Activated CD4-positive, alpha-beta T cell treated with anti-CD3 and anti-CD28 coated beads, Interleukin-2, amount 10 ng/mL, durations not matched to agents 7 days and 5 days (primary cell): ENCODE measurements around the gene GRID2. TPM values are rescaled to one million over a fixed set of nuclear protein-coding genes. Genes with fewer than 3 reads are reported as not detected.

Experiments used
- CTCF ChIA-PET: fragments of 350-600 bp; sonication (Branson Sonifier 250); formaldehyde crosslinking; loops from one replicate; lab custom pipeline; 2021; ENCODE audit warnings: antibody characterized with exemption; lab: Charles Lee
- POLR2A ChIA-PET: fragments of 350-600 bp; sonication (Branson Sonifier 250); formaldehyde crosslinking; loops from one replicate; lab custom pipeline; 2021; ENCODE audit warnings: antibody characterized with exemption; lab: Charles Lee
- DNase-seq: peaks from one replicate; pipeline ENCODE4 v3.0.0-alpha.2; 2020
- H3K27ac Mint-ChIP-seq: one replicate; pipeline ENCODE4 v1.8.0; 2021; ENCODE audit warnings: mild to moderate bottlenecking, moderate library complexity, mixed read lengths
- H3K27me3 Mint-ChIP-seq: one replicate; pipeline ENCODE4 v1.8.0; 2021; ENCODE audit warnings: mixed read lengths
- H3K36me3 Mint-ChIP-seq: one replicate; pipeline ENCODE4 v1.8.0; 2021; ENCODE audit warnings: low read depth, mixed read lengths
- H3K4me1 Mint-ChIP-seq: one replicate; pipeline ENCODE4 v1.8.0; 2021; ENCODE audit warnings: mixed read lengths
- H3K4me3 Mint-ChIP-seq: one replicate; pipeline ENCODE4 v1.8.0; 2021; ENCODE audit warnings: mild to moderate bottlenecking, moderate library complexity, mixed read lengths
- H3K9me3 Mint-ChIP-seq: one replicate; pipeline ENCODE4 v1.8.0; 2021; ENCODE audit warnings: mixed read lengths
- total RNA-seq, 2 experiments: library from RNA; stranded (reverse); gene quantifications; one replicate each; pipeline ENCODE4 v1.2.3, GENCODE V29; 2021

Gene GRID2
- total RNA-seq, 2 experiments from 2014 or later, result not detected

- no peak overlapping the region for H3K4me3 Mint-ChIP-seq
- POLR2A ChIA-PET, result no interaction called here
- no peaks in the 10 kb centered on the region for H3K27me3 Mint-ChIP-seq
- no peaks in the 10 kb centered on the region for H3K36me3 Mint-ChIP-seq
- H3K4me1 Mint-ChIP-seq, result no peaks in the 10 kb centered on the region
- H3K27ac Mint-ChIP-seq, result no peak overlapping the region
- DNase-seq, result no peak
- peaks cover 1% of the 10 kb centered on the region for H3K9me3 Mint-ChIP-seq
- CTCF ChIA-PET, result no interaction called here
Measured at GRCh38 chr4:92864096-92864495, 560.3 kb downstream of the GRID2 start.

- no peak for DNase-seq
- Mint-ChIP-seq H3K27ac (no peak overlapping the region), H3K4me1 (no peaks in the 10 kb centered on the region), H3K27me3 (no peaks in the 10 kb centered on the region), H3K36me3 (no peaks in the 10 kb centered on the region), H3K9me3 (no peaks in the 10 kb centered on the region), H3K4me3 (no peak overlapping the region)
- CTCF ChIA-PET, result no interaction called here
- POLR2A ChIA-PET, result no interaction called here
Measured at GRCh38 chr4:92872604-92873003, 568.8 kb downstream of the GRID2 start.

DNA sequence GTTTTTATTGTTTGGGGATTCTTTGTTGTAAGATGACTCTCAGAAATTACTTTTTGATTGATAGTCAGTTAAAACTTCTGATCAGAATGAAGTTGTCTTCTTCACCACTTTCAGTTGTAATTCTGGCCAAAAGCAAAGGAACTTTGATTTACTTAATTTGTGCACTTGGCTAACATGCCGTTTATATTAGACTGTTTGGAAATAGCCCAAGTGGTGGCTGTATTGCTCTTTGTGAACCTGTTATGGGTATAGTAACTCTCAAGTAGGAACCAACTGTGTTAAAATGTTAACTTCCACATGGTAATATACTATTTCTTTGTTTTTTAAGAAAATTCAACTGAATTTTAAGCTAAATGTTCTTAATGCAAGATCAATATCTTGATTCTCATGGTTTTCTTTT is 581.9 kb downstream of the GRID2 start:
- Mint-ChIP-seq H3K36me3 (no peaks in the 10 kb centered on the region), H3K27me3 (no peaks in the 10 kb centered on the region), H3K4me3 (no peak overlapping the region), H3K4me1 (no peaks in the 10 kb centered on the region), H3K27ac (no peak overlapping the region), H3K9me3 (no peaks in the 10 kb centered on the region)
- no peak for DNase-seq
- CTCF ChIA-PET, result no interaction called here
- POLR2A ChIA-PET, result no interaction called here

GRCh38 chr4:92952426-92952825 is 648.7 kb downstream of the GRID2 start:
- Mint-ChIP-seq H3K36me3 (no peaks in the 10 kb centered on the region), H3K27ac (no peak overlapping the region), H3K4me1 (no peaks in the 10 kb centered on the region), H3K27me3 (no peaks in the 10 kb centered on the region), H3K9me3 (peaks cover 13% of the 10 kb centered on the region), H3K4me3 (no peak overlapping the region)
- POLR2A ChIA-PET, result no interaction called here
- CTCF ChIA-PET, result no interaction called here
- DNase-seq, result no peak

DNA sequence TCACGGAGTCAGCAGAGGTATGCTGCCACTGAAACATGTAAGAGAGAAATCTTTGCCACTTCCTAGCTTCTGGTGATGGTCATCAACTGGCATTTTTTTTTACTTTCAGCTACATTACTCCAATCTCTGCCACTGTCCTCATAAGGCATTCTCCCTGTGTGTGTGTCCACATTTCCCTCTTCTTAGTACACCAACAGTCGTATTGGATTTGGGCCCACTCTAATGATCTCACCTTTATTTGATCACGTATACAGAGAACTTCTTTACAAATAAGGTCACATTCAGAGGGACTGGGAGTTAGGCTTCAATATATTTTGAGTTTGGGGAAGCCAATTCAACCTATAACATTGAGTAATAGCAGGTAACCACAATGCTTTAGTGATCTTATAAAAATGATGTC is 649.1 kb downstream of the GRID2 start:
- Mint-ChIP-seq H3K27ac (no peak overlapping the region), H3K9me3 (peaks cover 13% of the 10 kb centered on the region), H3K4me3 (no peak overlapping the region), H3K4me1 (no peaks in the 10 kb centered on the region), H3K27me3 (no peaks in the 10 kb centered on the region), H3K36me3 (no peaks in the 10 kb centered on the region)
- POLR2A ChIA-PET, result no interaction called here
- no peak for DNase-seq
- CTCF ChIA-PET, result no interaction called here

GRCh38 chr4:92953462-92953861 is 649.7 kb downstream of the GRID2 start:
- Mint-ChIP-seq H3K9me3 (peaks cover 13% of the 10 kb centered on the region), H3K4me3 (no peak overlapping the region), H3K27me3 (no peaks in the 10 kb centered on the region), H3K36me3 (no peaks in the 10 kb centered on the region), H3K4me1 (no peaks in the 10 kb centered on the region), H3K27ac (no peak overlapping the region)
- CTCF ChIA-PET, result no interaction called here
- POLR2A ChIA-PET, result no interaction called here
- no peak for DNase-seq

- POLR2A ChIA-PET, result no interaction called here
Measured at GRCh38 chr4:92961881-92962280, 658.1 kb downstream of the GRID2 start.

DNA sequence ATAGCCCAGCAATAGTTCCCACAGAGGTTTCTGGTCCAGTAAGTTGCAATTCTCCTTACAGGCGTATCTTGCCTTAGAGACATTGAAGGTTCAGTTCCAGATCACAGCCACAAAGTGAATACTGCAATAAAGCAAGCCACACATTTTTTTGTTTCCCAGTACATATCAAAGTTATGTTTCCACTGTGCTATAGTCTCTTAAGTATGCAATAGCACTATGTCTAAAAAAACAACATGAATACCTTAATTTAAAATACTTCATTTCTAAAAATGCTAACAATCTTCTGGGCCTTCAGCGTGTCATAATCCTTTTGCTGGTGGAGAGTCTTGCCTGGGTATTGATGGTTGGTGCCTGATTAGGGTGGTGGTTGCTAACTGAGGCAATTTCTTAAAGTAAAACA is 659.1 kb downstream of the GRID2 start:
- no peaks in the 10 kb centered on the region for H3K36me3 Mint-ChIP-seq
- H3K4me3 Mint-ChIP-seq, result no peak overlapping the region
- peaks cover 12% of the 10 kb centered on the region for H3K9me3 Mint-ChIP-seq
- H3K27me3 Mint-ChIP-seq, result no peaks in the 10 kb centered on the region
- no peaks in the 10 kb centered on the region for H3K4me1 Mint-ChIP-seq
- POLR2A ChIA-PET, result no interaction called here
- H3K27ac Mint-ChIP-seq, result no peak overlapping the region
- no peak for DNase-seq
- CTCF ChIA-PET, result no interaction called here

More at GRCh38 chr4:92961881-92962280, 658.1 kb downstream of the GRID2 start:
- Mint-ChIP-seq H3K4me3 (no peak overlapping the region), H3K27ac (no peak overlapping the region), H3K27me3 (no peaks in the 10 kb centered on the region), H3K9me3 (peaks cover 16% of the 10 kb centered on the region), H3K4me1 (no peaks in the 10 kb centered on the region), H3K36me3 (no peaks in the 10 kb centered on the region)
- CTCF ChIA-PET, result interaction anchor here (0.6 kb wide), 1 partner anchor 1217 kb away, joined by 3 read pairs; no protein-coding TSS in a partner anchor
- DNase-seq, result no peak

DNA sequence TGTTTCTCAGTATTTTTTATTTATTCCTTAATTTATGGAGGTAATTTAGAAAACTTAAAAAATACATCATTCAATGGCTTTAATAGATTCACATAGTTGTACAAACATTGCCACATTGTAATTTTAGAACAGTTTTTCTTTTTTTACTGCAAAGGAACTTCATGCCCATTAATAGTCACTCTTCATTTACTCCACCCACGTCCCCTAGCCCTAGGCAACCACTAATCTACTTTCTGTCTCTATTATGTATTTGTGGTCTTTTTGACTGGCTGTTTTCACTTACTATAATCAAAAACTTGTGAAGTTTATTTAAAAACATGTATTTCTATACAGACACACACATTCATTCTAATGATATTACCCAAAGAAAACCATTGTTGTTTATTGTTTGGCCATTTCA is 664.8 kb downstream of the GRID2 start:
- ChIA-PET CTCF (no interaction called here), POLR2A (no interaction called here)
- H3K4me1 Mint-ChIP-seq, result no peaks in the 10 kb centered on the region
- no peaks in the 10 kb centered on the region for H3K36me3 Mint-ChIP-seq
- peaks cover 4% of the 10 kb centered on the region for H3K9me3 Mint-ChIP-seq
- no peak for DNase-seq
- H3K27ac Mint-ChIP-seq, result no peak overlapping the region
- no peaks in the 10 kb centered on the region for H3K27me3 Mint-ChIP-seq
- H3K4me3 Mint-ChIP-seq, result no peak overlapping the region

- DNase-seq, result no peak
- Mint-ChIP-seq H3K36me3 (no peaks in the 10 kb centered on the region), H3K4me1 (no peaks in the 10 kb centered on the region), H3K27me3 (no peaks in the 10 kb centered on the region), H3K4me3 (no peak overlapping the region), H3K27ac (no peak overlapping the region), H3K9me3 (peaks cover 4% of the 10 kb centered on the region)
- ChIA-PET CTCF (no interaction called here), POLR2A (no interaction called here)
Measured at GRCh38 chr4:92968996-92969395, 665.2 kb downstream of the GRID2 start.

GRCh38 chr4:92969650-92970379 is 666.0 kb downstream of the GRID2 start:
- ChIA-PET POLR2A (no interaction called here), CTCF (no interaction called here)
- Mint-ChIP-seq H3K27me3 (no peaks in the 10 kb centered on the region), H3K9me3 (peaks cover 4% of the 10 kb centered on the region), H3K36me3 (no peaks in the 10 kb centered on the region), H3K27ac (no peak overlapping the region), H3K4me3 (no peak overlapping the region), H3K4me1 (no peaks in the 10 kb centered on the region)
- DNase-seq, result no peak

DNA sequence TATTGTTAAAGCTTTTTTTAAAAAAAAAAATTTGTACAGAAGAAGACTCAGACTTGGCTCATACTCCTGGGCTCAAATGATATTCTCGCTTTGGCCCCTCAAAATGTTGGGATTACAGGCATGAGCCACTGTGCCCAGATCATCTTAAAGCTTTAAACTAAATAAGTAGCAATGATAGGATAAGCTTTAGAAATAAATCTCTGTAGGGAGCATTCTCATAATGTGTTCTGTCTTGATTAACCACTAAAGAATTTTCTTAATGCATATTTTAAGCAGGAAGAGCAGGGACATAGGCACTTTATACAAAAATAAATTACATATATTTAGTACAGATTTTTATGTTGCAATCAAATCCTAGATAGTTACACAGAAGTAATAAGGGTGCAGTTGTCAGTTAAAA is 667.2 kb downstream of the GRID2 start:
- Mint-ChIP-seq H3K27ac (no peak overlapping the region), H3K27me3 (no peaks in the 10 kb centered on the region), H3K4me1 (no peaks in the 10 kb centered on the region), H3K9me3 (peaks cover 4% of the 10 kb centered on the region), H3K36me3 (no peaks in the 10 kb centered on the region), H3K4me3 (no peak overlapping the region)
- POLR2A ChIA-PET, result no interaction called here
- CTCF ChIA-PET, result no interaction called here
- no peak for DNase-seq

- POLR2A ChIA-PET, result no interaction called here
- DNase-seq, result no peak
- CTCF ChIA-PET, result no interaction called here
- Mint-ChIP-seq H3K27me3 (no peaks in the 10 kb centered on the region), H3K36me3 (no peaks in the 10 kb centered on the region), H3K27ac (no peak overlapping the region), H3K4me1 (no peaks in the 10 kb centered on the region), H3K9me3 (no peaks in the 10 kb centered on the region), H3K4me3 (no peak overlapping the region)
Measured at GRCh38 chr4:92988301-92988700, 684.5 kb downstream of the GRID2 start.

DNA sequence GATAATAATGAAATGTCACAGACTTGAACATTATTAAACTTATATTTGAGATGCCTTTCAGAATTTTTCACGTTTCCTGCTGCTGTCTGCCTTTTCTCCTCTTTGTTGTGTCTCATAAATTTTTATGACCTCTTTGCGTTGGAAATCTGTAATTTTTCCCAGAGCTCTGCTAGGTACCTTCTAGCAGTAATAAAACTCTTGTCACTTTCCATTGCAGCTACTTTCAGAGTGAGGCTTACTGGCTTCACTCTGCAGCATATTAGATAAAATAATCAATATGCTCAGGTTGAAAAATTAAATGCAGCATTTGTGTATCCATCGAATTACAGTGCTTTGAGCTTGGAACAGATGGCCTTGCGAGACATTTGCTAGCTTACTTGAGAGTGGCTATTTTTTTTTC is 689.0 kb downstream of the GRID2 start:
- H3K27me3 Mint-ChIP-seq, result no peaks in the 10 kb centered on the region
- H3K4me1 Mint-ChIP-seq, result no peaks in the 10 kb centered on the region
- POLR2A ChIA-PET, result no interaction called here
- H3K4me3 Mint-ChIP-seq, result no peak overlapping the region
- no peaks in the 10 kb centered on the region for H3K36me3 Mint-ChIP-seq
- H3K27ac Mint-ChIP-seq, result no peak overlapping the region
- no peaks in the 10 kb centered on the region for H3K9me3 Mint-ChIP-seq
- no peak for DNase-seq
- CTCF ChIA-PET, result no interaction called here
